Stimulated activated CD4-positive, alpha-beta T cell treated with anti-CD3 and anti-CD28 coated beads, Interleukin-1b, Interleukin-23, amount 100 ng/mL, for 4 hours (primary cell): ENCODE measurements around the gene RAB3GAP1.
"Not testable (repeated sequence)": the region's sequence is repeated elsewhere in the genome, so short reads cannot be mapped to it uniquely, and the experiment has no call there.

Source experiments
- DNase-seq, 2 donors: peaks; one replicate each; pipeline ENCODE4 v3.0.0-alpha.2; 2020; ENCODE audit warnings: low read depth in 2 of 2

The RAB3GAP1 gene

DNA sequence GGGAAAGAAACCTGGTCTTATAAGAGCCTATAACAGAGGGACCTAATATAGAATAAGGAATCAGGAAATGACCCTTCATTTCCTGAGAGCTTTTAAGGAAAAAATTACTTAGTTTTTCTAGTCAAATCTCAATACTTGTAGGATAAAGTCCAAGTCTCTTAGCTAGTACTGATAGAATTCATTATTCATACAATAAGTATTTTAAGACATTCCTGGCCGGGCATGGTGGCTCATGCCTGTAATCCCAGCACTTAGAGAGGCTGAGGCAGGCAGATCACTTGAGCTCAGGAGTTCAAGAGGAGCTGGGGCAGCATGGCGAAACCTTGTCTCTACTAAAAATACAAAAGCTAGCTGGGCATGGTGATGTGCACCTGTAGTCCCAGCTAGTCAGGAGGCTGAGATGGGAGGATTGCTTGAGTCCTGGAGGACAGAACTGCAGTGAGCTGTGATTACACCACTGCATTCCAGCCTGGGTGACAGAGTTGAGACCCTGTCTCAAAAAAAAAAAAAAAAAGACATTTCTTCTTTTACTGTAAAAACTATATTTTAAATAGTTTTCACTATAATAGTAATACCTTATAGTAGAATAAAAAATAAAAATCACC is 3.2 kb downstream of the RAB3GAP1 start:
- DNase-seq: no peak

DNA sequence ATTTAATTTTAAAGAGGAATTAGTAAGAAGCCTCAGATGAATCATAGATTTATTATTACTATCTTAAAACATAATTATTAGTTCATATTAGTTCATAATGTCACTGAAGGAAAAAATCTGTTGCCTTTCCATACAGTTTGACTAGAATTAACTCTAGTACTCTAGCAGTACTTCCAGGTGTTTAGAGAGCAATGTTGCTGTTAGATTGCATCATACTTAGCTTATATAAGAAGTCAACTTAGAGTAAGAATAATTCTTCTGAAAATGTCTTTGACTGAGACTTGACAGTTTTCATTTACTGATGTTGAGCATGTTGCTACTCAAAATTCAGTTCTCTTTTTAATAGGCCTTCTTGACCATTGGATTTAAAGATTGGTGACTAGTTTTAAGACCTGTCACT is 4.7 kb downstream of the RAB3GAP1 start:
- DNase-seq: no peak

GRCh38 chr2:135059577-135059976 is 7.5 kb downstream of the RAB3GAP1 start:
- DNase-seq: no peak

- no peak for DNase-seq
Observed at GRCh38 chr2:135063210-135063609, 11.1 kb downstream of the RAB3GAP1 start.

DNA sequence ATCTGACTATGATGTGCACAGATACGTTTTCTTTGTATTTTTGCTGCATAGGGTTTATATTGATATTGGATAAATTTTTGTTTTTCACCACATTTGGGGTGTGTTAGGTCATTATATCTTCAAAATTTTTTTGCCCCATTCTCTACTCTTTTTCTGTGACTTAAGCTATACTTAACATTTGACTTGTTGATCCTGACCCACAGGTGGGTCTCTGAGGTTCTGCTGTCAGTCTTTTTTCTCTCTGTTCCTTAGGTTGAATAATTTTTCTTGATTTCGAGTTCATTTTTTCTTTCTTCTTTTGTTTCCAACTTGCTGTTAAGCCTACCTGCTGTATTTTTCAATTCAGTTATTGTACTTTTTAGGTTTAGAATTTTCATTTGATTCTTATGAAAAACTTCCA is 12.1 kb downstream of the RAB3GAP1 start:
- DNase-seq: no peak

DNA sequence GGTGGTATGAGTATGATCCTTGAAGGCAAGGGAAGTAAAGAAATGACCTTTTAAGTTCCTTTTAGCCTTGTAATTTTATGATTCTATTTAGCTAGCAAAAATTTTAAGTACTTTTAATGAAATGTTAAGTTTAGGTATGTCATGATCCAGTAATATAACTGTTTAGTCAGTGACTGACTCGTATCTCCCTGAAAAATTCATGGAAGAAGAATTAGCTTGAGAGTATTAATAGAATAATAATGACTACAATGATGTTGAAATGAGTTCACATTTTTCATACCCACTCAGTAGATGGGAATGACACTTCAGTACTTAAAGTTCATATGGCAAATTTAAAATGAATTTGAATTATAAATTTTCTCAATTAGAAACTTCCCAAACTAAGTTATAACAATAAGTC is 14.6 kb downstream of the RAB3GAP1 start:
- DNase-seq: no peak

- DNase-seq: no peak
Observed at GRCh38 chr2:135072125-135072997, 20.3 kb downstream of the RAB3GAP1 start.

DNA sequence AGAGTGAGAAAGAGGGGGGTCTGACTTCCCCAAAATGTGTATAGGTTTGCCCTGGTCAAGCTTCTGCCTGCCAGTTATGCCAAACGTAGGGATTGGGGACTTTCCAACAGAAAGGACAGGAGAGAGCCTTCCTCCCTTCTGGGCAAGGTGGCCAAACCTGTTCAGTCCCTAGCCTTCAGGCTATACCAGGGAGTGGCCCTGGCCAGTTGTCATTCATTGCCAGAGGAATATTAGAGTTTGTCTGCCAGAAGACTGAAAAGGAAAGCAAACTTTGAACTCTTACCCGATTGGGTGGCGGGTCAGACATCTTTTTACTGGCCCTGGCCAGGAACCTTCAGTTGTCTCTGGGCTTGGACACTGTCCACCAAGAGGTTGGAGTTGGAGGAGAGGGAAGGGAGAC is 22.1 kb downstream of the RAB3GAP1 start:
- no peak for DNase-seq

DNA sequence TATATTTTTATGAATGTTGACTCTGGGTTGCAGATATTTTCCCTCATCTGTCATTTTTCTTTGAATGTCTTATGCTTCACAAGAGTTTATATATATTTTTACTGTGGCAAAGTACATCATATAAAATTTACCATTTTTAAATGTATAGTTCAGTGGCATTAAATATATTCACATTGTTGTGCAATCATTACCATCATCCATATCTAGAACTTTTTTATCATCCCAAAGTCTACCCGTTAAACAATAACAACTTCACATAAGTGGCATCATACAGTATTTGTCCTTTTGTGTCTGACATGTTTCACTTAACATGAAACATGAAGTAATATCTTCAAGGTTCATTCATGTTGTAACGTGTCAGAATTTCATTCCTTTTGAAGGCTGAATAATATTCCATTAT is 24.5 kb downstream of the RAB3GAP1 start:
- DNase-seq: no peak

GRCh38 chr2:135078417-135078816 is 26.3 kb downstream of the RAB3GAP1 start:
- DNase-seq: no peak

GRCh38 chr2:135086222-135086621 is 34.1 kb downstream of the RAB3GAP1 start:
- DNase-seq: no peak

DNA sequence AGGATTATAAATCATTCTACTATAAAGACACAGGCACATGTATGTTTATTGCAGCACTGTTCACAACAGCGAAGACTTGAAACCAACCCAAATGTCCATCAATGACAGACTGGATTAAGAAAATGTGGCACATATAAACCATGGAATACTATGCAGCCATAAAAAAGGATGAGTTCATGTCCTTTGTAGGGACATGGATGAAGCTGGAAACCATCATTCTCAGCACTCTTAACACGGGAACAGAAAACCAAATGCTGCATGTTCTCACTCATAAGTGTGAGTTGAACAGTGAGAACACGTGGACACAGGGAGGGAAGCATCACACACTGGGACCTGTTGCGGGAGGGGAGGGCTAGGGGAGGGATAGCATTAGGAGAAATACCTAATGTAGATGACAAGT is 37.5 kb downstream of the RAB3GAP1 start:
- not testable (repeated sequence) for DNase-seq

- no peak for DNase-seq
Observed at GRCh38 chr2:135091681-135092080, 39.6 kb downstream of the RAB3GAP1 start.

GRCh38 chr2:135093193-135093592 is 41.1 kb downstream of the RAB3GAP1 start:
- DNase-seq: no peak

DNA sequence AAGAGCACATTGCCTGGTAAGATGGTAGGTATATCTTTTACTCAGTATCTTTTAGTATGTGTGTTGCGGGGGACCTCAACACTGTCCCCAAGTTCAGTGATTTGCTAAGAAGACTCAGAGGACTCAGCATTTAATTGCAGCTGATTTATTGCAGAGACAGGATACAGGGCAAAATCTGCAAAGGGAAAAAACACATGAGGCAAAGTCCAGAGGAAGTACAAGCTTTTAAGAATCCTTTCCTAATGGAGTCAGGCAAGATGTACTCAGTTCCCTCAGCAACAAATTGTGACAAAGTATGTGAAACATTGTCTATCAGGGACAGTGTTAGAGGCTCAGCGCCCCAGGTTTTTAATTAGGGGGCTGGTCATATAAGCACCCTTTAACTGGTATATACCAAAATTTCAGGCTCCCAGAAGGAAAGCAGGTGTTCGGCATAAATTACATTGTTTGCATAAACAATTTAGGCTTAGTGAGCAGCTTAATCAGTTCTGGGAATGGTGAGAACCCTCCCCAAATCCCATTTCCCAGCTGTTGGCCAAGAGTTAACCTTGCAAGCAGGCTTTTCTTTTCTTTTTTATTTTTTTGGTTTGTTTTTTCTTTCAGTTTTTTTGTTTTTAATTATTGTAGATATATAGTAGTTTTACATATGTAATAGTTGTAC is 41.7 kb downstream of the RAB3GAP1 start:
- DNase-seq: no peak

DNA sequence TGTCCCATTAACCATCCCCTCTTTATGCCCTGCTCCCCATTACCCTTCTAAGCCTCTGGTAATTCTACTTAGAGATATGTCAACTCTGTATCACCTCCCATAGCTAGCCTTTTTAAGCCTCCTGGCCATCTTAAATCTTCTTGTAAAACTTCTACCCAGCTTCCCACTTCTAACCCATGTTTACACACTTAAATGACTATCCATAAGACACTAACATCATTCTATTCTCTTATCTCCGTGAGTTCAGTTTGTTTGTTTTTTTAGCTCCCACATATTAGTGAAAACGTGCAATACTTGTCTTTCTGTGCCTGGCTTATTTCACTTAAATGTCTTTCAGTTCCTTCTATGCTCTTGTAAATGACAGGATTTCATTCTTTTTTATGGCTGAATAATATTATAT is 42.4 kb downstream of the RAB3GAP1 start:
- DNase-seq: no peak

DNA sequence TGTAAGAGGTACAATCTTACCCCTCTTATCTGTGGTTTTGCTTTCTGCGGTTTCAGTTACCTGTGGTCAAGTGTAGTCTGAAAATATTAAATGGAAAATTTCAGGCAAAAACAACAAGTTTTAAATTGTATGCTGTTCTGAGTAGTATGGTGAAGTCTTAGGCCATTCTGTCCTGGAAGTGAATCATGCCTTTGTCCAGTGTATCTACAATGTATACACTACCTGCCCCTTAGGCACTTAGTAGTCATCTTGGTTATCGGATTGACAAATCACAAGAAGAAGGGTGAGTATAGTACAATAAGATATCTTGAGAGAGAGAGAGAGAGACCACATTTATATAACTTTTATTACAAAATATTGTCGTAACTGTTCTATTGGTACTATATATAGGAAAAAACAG is 43.5 kb downstream of the RAB3GAP1 start:
- no peak for DNase-seq

GRCh38 chr2:135096665-135097446 is 44.8 kb downstream of the RAB3GAP1 start:
- no peak for DNase-seq

GRCh38 chr2:135097532-135098231 is 45.6 kb downstream of the RAB3GAP1 start:
- no peak for DNase-seq

DNA sequence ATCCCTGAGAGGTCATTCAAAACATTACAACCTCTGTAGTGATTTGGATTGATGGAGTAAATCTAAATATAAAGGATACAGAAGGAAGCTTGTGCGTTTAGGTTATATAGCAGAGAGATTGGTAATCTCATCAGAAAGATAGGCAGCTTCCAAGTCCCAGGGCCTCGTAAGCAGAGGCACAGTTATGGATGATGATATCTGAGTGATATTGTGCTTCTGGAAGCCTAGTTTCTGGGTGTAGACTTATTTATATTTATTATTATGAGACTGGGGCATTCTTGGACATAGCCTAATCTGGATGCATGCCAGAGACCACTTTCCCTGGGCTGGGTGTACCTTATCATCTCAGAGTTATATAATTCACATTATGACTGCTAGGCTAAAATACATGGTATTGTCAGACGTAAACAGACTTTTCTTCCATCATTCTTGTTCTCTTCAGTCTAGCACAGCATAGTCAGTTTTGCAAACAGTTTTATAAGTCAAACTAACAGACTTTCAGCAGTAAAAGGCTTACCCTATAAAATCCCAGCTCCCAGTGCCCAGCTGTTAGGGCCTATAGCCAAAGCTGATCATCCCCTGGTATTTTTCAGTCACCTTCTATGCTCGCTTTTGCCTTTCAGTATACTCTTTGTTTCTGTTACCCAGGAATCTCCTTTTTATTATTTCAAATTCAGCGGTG is 47.9 kb downstream of the RAB3GAP1 start:
- no peak for DNase-seq

- DNase-seq: no peak
Observed at GRCh38 chr2:135103843-135104242, 51.8 kb downstream of the RAB3GAP1 start.
